Measurements from ENCODE around the gene LRRIQ1. TPM values are rescaled to one million over a fixed set of nuclear protein-coding genes. Genes with fewer than 3 reads are reported as not detected.

Gene LRRIQ1
- total and polyA plus RNA-seq, 2 of the 8 experiments (the other 6 are each of a cell fraction or from before 2014, with no cell fraction given), result 0.24 to 0.76 TPM

GRCh38 chr12:85043829-85044228 lies 7.7 kb downstream of the LRRIQ1 start:
- Histone ChIP-seq H2BK15ac (ENCODE audit: low read length) (no peak overlapping the region), H3K36me3 (ENCODE audit: control insufficient read depth in 2 of 4, insufficient read depth in 4 of 4, low read length in 3 of 4) (no peaks in the 10 kb centered on the region), H3K9me3 (ENCODE audit: insufficient read depth in 2 of 2, low read depth in 1 of 2, low read length in 1 of 2) (no peaks in the 10 kb centered on the region), H3K27ac (ENCODE audit: low read depth, low read length) (no peak overlapping the region), H3K4ac (replicated peaks; ENCODE audit: insufficient read length, low read depth, low read length) (no peak overlapping the region), H4K91ac (replicated peaks; ENCODE audit: insufficient read length, low read length) (no peak overlapping the region), H3K18ac (ENCODE audit: extremely low read depth, low read length) (no peak overlapping the region), H3K23me2 (ENCODE audit: low read depth, low read length) (no peaks in the 10 kb centered on the region), H3K27me3 (replicated peaks in 1 of 4; ENCODE audit: control insufficient read depth in 3 of 4, extremely low read depth in 1 of 4, insufficient read depth in 3 of 4, low read length in 3 of 4) (peaks cover 0 to 1% (median 0%) of the 10 kb centered on the region in 4 experiments; a peak in 1 of 7 replicates), H3K79me2 (ENCODE audit: control insufficient read depth in 1 of 2, insufficient read depth in 2 of 2, low read length in 2 of 2) (no peaks in the 10 kb centered on the region), H2AK5ac (ENCODE audit: low read depth, low read length) (no peak overlapping the region), H3K9ac (replicated peaks in 1 of 4; ENCODE audit: extremely low read depth in 1 of 4, low read depth in 3 of 4, low read length in 3 of 4) (no peak overlapping the region), H2BK5ac (ENCODE audit: low read depth, low read length) (no peak overlapping the region), H2AFZ (ENCODE audit: low read length) (no peak overlapping the region), H3K23ac (ENCODE audit: insufficient read length) (no peak overlapping the region), H4K8ac (ENCODE audit: extremely low read depth, insufficient read depth, low read length) (no peak overlapping the region), H3K79me1 (ENCODE audit: low read depth, low read length) (no peaks in the 10 kb centered on the region), H2BK120ac (replicated peaks; ENCODE audit: low read depth, low read length) (no peak overlapping the region), H3K4me2 (ENCODE audit: insufficient read depth in 1 of 2, low read depth in 2 of 2, low read length in 2 of 2) (no peak overlapping the region), H2BK20ac (ENCODE audit: low read length) (no peak overlapping the region), H2BK12ac (ENCODE audit: low read depth, low read length) (no peak overlapping the region), H4K20me1 (replicated peaks in 1 of 2; ENCODE audit: control insufficient read depth in 1 of 2, insufficient read depth in 2 of 2, low read length in 2 of 2) (no peaks in the 10 kb centered on the region), H4K5ac (ENCODE audit: insufficient read length, low read depth, low read length) (no peak overlapping the region), H3K4me1 (replicated peaks in 1 of 4; ENCODE audit: control insufficient read depth in 3 of 4, insufficient read depth in 4 of 4, low read length in 3 of 4) (no peaks in the 10 kb centered on the region), H3K56ac (replicated peaks; ENCODE audit: insufficient read length, low read depth, low read length) (no peak overlapping the region), H3K14ac (ENCODE audit: insufficient read length) (no peak overlapping the region), H3K4me3 (ENCODE audit: extremely low read depth in 1 of 4, insufficient read depth in 2 of 4, low read depth in 3 of 4, low read length in 4 of 4) (no peak overlapping the region)
- POLR2A ChIA-PET (ENCODE audit: partially characterized antibody), result no interaction called here
- CTCF ChIA-PET (ENCODE audit: partially characterized antibody), result interaction anchor here (0.8 to 1.2 kb wide), 2 partner anchors 14 to 15 kb away, joined by 3 to 4 read pairs; no protein-coding TSS in a partner anchor
- FAIRE-seq, result no peak
- DNase-seq (ENCODE audit: low read depth in 1 of 2, low spot score in 2 of 2), result no peak
- TF ChIP-seq EZH2 (IDR thresholded peaks at IDR 0.05; ENCODE audit: low read depth, low read length, severe bottlenecking), result no peak
- TF ChIP-seq KDM1A (IDR thresholded peaks at IDR 0.05; ENCODE audit: borderline replicate concordance, low read length), result no peak
- TF ChIP-seq ATF2 (IDR thresholded peaks at IDR 0.05; ENCODE audit: low read length), result no peak
- no peak for TF ChIP-seq E2F6 (IDR thresholded peaks at IDR 0.05)
- TF ChIP-seq KDM5A (IDR thresholded peaks at IDR 0.05; ENCODE audit: low read length), result no peak
- no peak for TF ChIP-seq SUZ12 (IDR thresholded peaks at IDR 0.05; ENCODE audit: low read length)

Measured in H1 (cell line).